Measurements from ENCODE around the gene SEL1L3.

GRCh38 chr4:25783943-25784342 lies 78.8 kb downstream of the SEL1L3 start:
- TF ChIP-seq CTCF (IDR thresholded peaks at IDR 0.05) (no peak), POLR2A (IDR thresholded peaks at IDR 0.05) (no peak), POLR2AphosphoS5 (IDR thresholded peaks at IDR 0.05; ENCODE audit: insufficient read depth in 1 of 2, low read depth in 1 of 2) (no peak)
